ENCODE results near the gene TTC7B. TPM values are rescaled to one million over a fixed set of nuclear protein-coding genes. Genes with fewer than 3 reads are reported as not detected.

Gene TTC7B
- total and polyA plus RNA-seq, 12 donors, result 10.0 to 58.4 (median 24.7) TPM

DNA sequence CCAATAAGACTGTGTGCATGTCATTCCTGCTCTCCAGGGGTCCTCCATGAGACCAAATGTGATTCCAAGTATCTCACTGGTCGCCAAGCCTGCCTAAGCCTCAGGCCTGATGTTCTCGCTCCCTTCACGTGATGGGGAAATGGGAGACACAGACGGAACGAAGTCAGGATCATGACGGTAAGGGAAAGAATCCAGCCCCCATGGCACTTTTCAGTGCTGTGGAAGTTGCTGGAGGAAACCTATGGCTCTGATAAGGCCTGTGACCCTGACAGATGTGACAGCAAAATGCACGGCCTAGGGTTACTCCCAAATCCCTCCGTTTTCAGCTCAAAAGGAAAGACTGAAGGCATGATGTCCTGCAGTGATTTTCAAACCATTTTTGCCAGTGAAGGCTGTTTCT is 234.5 kb downstream of the TTC7B start:
- H3K4me3 ChIP-seq, result no peak overlapping the region
- no peak overlapping the region for H3K27ac ChIP-seq
- intact Hi-C loops (cut with DNase I), result no loop called here
- H3K4me1 ChIP-seq (replicated peaks in 1 of 2), result peaks cover 0 to 3% of the 10 kb centered on the region in 2 donors
- no peaks in the 10 kb centered on the region for H3K27me3 ChIP-seq
- no peak for DNase-seq
- TF ChIP-seq, protein P1, sequence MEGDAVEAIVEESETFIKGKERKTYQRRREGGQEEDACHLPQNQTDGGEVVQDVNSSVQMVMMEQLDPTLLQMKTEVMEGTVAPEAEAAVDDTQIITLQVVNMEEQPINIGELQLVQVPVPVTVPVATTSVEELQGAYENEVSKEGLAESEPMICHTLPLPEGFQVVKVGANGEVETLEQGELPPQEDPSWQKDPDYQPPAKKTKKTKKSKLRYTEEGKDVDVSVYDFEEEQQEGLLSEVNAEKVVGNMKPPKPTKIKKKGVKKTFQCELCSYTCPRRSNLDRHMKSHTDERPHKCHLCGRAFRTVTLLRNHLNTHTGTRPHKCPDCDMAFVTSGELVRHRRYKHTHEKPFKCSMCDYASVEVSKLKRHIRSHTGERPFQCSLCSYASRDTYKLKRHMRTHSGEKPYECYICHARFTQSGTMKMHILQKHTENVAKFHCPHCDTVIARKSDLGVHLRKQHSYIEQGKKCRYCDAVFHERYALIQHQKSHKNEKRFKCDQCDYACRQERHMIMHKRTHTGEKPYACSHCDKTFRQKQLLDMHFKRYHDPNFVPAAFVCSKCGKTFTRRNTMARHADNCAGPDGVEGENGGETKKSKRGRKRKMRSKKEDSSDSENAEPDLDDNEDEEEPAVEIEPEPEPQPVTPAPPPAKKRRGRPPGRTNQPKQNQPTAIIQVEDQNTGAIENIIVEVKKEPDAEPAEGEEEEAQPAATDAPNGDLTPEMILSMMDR (IDR thresholded peaks at IDR 0.05), result no peak
- TF ChIP-seq POLR2A (IDR thresholded peaks at IDR 0.05), result no peak
- H3K36me3 ChIP-seq (replicated peaks in 1 of 2), result no peaks in the 10 kb centered on the region
- H3K9me3 ChIP-seq (replicated peaks in 1 of 3), result no peaks in the 10 kb centered on the region
- 85 to 98% (median 92%) methylated on average over 8 of the region's 8 CpGs for WGBS, 4 donors

DNA sequence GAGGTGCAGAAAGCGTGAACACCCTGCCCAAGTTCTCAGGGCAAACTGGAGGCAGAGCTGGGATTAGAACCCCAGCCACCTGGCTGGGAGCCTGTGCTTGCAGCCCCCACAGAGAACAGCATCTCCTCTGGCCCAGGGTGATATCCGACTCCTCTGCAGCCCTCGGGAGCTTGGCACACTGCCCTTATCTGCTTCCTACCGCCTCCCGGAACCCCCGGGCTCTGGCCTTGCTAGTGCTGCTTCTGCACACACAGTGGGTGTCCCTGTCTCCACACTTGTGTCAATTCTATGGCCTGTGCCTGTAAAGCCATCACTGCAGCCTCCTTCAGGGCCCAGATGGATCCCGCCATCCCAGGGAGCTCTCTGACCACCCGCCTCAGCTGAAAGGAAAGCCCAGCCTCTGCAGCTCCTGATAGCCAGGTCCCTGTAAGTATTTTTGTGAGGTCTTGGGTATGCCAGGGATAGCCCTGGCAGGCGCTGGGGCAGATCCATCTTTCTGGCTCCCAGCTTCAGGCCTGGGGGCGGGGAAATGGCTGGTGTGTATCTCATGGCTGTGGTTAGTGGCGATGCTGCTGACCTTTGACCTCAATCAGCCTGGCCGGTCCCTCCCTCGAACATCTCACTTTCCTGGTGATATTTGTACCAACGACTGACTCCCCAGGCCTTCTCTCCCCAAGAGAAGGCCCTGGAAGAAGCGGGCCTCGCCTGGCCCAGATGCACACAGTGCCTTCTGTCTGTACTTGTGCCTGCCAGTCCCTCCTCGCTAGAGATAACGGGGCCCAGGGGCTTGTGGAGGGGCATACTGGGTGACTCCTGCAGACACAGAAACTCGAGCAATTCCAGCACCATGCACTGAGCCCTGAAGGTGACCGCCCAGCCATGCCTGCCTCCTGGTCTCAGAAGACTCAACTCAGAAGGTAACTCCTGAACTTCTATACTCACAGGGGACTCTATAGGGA is 235.6 kb downstream of the TTC7B start:
- H3K9me3 ChIP-seq (replicated peaks in 1 of 3), result no peaks in the 10 kb centered on the region
- H3K4me1 ChIP-seq (replicated peaks in 1 of 2), result peaks cover 0 to 3% of the 10 kb centered on the region in 2 donors
- H3K4me3 ChIP-seq, result no peak overlapping the region
- DNase-seq, result no peak
- no peak overlapping the region for H3K27ac ChIP-seq
- H3K36me3 ChIP-seq (replicated peaks in 1 of 2), result no peaks in the 10 kb centered on the region
- WGBS, 4 donors, result 79 to 87% (median 84%) methylated on average over 14 to 20 of the region's 20 CpGs
- intact Hi-C loops (cut with DNase I), result no loop called here
- TF ChIP-seq POLR2A (IDR thresholded peaks at IDR 0.05), result no peak
- TF ChIP-seq, protein P1 (IDR thresholded peaks at IDR 0.05), result no peak
- no peaks in the 10 kb centered on the region for H3K27me3 ChIP-seq

DNA sequence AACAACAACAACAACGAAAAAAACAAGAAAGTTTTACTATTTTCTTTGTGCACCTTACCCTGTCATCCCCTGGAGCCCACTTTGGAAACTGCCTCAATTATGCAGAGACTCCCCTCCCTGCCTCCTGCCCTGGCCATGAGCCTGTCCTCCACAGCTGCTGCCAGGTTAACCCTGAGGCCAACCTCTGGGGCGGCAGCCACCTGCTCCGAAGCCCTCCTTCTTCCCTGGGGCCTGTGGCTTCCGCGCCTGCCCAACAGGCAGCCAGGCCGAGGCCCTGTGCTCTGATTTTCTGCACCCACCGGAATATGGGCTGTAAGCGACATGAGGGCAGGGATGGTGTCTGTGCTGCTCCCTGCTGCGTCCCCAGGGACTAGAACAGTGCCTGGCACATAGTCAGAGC is 236.4 kb downstream of the TTC7B start:
- intact Hi-C loops (cut with DNase I), result no loop called here
- Histone ChIP-seq H3K27ac (no peak overlapping the region), H3K4me1 (replicated peaks in 1 of 2) (peaks cover 0 to 3% of the 10 kb centered on the region in 2 donors), H3K36me3 (replicated peaks in 1 of 2) (no peaks in the 10 kb centered on the region), H3K9me3 (replicated peaks in 1 of 3) (no peaks in the 10 kb centered on the region), H3K4me3 (no peak overlapping the region), H3K27me3 (no peaks in the 10 kb centered on the region)
- TF ChIP-seq, protein P1 (IDR thresholded peaks at IDR 0.05), result no peak
- TF ChIP-seq POLR2A (IDR thresholded peaks at IDR 0.05), result no peak
- 89 to 96% (median 95%) methylated on average over 8 to 9 of the region's 9 CpGs for WGBS, 4 donors
- no peak for DNase-seq

DNA sequence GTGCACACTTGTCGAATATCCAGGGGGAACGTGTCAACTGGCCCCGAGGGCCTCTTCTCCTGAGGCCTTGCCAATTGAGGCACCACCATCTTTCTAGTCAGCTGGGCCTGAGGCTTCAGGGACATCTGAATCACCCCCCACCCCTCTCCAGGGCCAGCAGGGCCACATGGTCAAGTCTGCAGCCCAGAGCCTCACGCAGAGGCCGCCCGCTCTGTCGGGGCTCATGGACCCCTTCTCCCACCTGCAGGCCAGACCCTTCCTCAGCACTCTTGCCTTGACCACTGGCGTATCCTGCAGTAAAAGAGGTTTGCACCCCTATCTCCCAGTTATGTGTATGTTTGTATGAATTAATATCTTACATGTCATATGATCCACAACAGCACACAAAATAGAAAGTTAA is 237.1 kb downstream of the TTC7B start:
- Histone ChIP-seq H3K4me3 (no peak overlapping the region), H3K27me3 (no peaks in the 10 kb centered on the region), H3K9me3 (replicated peaks in 1 of 3) (no peaks in the 10 kb centered on the region), H3K27ac (no peak overlapping the region), H3K4me1 (replicated peaks in 1 of 2) (peaks cover 0 to 3% of the 10 kb centered on the region in 2 donors), H3K36me3 (replicated peaks in 1 of 2) (no peaks in the 10 kb centered on the region)
- intact Hi-C loops (cut with DNase I), result no loop called here
- no peak for DNase-seq
- WGBS, 4 donors, result 93 to 100% (median 96%) methylated on average over 6 to 8 of the region's 8 CpGs
- no peak for TF ChIP-seq POLR2A (IDR thresholded peaks at IDR 0.05)
- TF ChIP-seq, protein P1 (IDR thresholded peaks at IDR 0.05), result no peak

Measured in adrenal gland (tissue), 12 donors.